SHP77 (cell line): ENCODE data around the gene TUBA8.
"Not testable (repeated sequence)": the region's sequence is repeated elsewhere in the genome, so short reads cannot be mapped to it uniquely, and the experiment has no call there.

Source experiments
- DNase-seq, 2 experiments: peaks; one replicate each; lab custom pipeline; 2025; lab: John Stamatoyannopoulos, UW

The TUBA8 gene

DNA sequence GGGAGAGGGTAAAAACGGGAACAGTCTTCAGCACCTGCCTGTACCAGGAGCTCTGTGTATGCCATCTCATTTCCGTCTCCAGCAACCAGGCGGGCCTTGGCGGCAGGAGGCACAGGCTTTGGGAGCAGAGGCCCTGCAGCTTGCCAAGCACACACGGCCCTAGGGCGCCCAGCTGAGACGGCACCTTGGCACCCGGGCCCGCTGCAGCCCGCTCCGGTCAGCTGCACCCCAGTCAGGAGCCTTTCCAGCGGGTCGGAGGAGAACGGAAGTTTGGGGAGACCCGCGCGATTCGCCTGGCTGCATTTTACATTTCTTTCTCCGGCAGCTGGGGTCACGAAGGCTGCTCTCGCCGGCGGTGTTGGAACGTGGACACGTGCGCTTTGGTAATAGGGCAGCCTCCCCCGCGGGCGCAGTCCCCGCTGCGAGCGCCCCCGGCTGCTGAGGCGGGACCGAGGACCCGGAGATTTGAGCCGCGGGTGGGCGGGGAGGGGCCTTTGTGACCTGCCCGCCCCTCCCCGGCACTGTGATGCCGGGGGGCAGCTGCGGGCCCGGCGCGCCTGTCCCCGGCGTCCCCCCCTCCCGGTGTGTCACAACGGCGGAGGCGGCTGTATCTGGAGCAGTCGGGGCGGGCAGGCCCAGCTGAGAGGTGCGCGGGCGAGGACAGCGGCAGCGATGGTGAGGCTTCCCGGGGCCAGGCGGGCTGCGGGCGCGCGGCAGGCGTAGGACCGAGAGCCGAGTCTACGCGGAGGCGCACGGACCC lies at the start of gene TUBA8:
Gene TUBA8 (plus strand): TSS at position 616 of the 760 bp plus-strand sequence. CDS start 57 bp downstream, at position 673.
- peak; percentile 18 to 47 for DNase-seq

DNA sequence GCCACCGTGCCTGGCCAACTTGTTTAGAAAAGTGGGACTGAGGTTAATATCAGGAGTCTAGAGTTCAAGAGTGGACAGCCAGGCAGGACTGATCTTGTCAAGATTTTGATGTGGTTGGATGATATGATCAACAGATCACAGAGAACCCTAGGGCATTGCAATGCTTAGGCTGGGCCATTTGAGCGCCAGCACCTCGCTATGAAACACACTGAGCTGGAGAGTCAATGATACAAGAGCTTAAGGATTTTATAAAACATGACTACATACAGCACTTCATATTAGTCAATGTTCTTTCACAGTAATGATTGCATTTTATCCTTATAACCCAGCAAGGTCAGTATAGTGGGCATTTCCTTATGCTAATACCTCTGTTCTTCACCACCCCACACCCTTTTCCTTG lies 48.2 kb upstream of the TUBA8 start:
- DNase-seq, result no peak

- DNase-seq, result no peak
Measured at GRCh38 chr22:18063306-18063705, 47.3 kb upstream of the TUBA8 start.

DNA sequence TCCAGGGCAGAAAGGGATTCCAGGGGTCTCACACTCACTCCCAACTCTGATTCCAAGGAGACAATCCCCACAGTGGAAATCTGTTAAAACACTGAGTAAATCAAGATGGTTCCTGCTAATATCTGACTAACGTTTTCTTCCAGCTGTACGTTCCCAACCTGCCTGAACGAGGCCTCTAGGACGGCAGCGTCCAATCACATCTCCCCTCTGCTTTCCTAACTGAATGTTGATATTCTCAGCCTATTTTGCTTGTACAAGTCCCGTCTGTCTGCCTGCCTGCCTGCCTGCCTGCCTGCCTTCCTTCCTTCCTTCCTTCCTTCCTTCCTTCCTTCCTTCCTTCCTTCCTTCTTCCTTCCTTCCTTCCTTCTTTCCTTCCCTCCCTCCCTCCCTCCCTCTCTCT lies 46.9 kb upstream of the TUBA8 start:
- DNase-seq, result not testable (repeated sequence)

DNA sequence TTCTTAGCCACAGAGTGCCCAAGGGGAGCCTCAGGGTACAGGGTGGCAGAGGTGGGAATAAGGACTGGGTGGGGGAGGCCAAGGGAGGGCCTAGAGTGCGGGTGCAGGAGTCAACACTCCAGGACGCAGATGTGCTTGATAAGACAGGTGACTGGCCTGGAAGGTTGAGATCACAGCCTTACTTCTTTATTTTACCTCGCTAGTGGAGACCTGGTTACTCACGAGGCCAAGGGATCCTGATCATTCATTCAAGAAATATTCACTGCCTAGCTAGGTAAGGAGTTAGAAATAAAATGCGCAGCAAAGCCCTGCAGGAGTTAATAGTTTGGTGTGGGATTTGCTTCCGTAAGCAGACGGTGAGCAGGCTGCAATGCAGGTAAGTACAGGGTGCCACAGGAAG lies 46.0 kb upstream of the TUBA8 start:
- DNase-seq, result no peak

GRCh38 chr22:18065256-18065655 lies 45.4 kb upstream of the TUBA8 start:
- DNase-seq, result no peak

DNA sequence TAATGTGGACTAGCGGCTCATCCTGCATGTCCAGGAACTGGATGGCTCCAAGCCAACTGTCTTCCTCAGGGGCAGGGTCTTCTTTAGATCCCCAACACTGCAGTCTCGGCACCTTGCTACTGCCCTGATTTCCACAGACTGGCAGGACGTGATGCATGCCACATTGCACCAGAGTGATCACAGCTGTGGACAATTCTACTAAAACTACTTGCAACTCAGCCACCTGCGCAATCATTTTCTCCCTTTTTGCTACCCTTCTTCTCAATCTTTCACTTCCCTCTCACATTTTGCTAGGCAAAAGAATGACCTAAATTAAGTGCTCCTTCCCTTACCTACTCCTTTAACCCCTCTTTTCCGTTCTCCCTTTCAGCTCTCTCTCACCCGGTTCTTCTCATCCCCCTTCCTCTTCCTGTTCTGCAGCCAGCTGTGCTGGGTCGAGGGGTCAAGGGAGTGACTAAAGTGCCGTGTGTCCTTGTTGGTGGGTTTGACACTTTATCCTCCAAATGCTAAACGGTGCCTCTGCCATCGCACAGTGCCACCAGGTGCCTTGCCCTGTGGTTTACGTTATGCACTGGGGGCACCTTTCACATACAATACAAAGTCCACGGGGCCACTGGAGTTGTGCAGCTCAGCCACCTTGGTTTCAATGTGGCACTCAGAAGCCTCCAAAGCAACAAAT lies 44.3 kb upstream of the TUBA8 start:
- DNase-seq, result no peak

GRCh38 chr22:18067121-18067520 lies 43.5 kb upstream of the TUBA8 start:
- DNase-seq, result no peak

GRCh38 chr22:18067548-18068341 lies 42.9 kb upstream of the TUBA8 start:
- DNase-seq, result no peak

DNA sequence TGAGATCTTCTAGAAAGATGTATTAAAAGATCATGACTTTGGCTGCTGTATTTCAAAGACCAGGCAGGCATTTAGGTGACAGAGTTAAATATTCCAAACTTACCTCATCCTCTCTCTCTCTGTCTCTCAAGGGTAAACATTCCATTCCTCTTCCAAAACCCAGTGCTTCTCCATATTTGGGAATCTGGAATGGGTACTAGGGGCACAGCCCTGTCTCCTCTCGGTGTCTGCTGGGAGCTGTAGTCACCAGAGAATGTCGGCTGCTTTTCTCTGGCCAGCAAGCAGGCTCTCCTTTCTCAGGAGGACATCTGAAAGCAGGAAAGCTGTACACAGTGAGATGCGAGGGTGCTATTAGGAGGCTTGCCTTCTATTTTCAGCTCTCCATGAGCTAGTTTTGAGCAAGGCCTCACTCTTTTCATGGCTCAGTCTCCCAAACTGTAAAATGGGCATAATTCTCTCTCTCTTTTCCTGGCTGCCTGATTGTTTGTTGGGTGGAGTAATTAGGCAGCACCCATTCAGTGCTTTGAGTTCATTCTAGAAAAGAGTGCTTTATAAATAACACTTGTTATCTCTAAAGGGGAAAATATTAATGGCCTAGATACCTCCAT lies 42.1 kb upstream of the TUBA8 start:
- DNase-seq, result no peak

DNA sequence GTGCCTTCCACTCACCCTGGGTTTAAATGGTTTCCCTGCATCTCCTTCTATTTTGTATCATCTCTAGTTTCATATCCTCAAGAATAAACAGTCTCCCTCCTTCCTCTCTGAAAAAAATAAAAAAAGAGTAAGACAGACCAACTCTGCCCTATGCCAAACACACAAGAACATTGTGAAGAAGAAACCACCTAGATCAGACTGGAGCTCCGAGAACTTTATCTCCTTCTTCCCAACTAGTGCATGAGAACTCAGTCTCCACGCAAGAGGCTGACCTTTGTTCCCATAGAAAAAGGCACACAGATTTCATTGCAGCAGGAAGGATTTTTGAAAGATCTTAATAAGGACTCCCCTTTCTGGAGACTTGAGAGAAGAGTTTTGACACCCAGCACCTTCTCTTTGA lies 41.6 kb upstream of the TUBA8 start:
- no peak for DNase-seq

- no peak for DNase-seq
Measured at GRCh38 chr22:18070041-18070440, 40.6 kb upstream of the TUBA8 start.

- DNase-seq, result no peak
Measured at GRCh38 chr22:18070556-18071306, 39.9 kb upstream of the TUBA8 start.

GRCh38 chr22:18071307-18071967 lies 39.2 kb upstream of the TUBA8 start:
- not testable (repeated sequence) for DNase-seq

DNA sequence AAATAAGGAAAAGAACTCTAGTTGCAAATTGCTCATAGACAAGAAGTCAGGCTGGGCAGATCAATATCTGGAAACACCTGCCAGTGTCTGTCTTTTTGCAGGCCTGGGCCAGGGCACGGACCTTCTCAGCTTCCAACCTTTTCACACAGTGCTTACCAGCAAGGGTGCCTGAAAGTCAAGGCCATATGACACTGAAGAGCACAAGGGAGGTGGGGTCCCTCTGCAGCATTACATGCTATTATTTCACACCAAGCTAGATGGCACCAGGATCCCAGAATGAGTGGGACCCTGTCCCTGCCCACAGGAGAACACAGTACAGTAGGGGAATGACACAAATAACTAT lies 38.7 kb upstream of the TUBA8 start:
- DNase-seq, result no peak

DNA sequence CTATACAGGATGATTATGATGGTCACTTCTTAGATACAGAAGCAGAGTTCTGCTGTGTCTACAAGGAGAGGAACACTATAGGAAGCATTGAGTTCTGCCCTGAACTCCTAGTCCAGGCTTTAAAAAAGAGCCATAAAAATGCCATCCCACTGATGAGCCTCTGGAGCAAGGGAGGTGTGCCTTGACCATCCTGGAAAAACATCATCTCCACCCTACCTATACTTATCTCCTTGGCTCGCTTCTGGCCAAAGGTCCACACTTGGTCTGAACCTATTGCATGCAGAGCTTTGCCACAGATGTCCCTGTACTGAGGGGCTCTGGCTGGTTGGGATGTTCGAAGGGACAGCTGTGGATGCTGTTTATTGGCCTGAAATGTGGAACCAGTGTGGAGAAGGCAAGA lies 37.1 kb upstream of the TUBA8 start:
- no peak for DNase-seq

GRCh38 chr22:18073927-18074326 lies 36.7 kb upstream of the TUBA8 start:
- DNase-seq, result not testable (repeated sequence)

DNA sequence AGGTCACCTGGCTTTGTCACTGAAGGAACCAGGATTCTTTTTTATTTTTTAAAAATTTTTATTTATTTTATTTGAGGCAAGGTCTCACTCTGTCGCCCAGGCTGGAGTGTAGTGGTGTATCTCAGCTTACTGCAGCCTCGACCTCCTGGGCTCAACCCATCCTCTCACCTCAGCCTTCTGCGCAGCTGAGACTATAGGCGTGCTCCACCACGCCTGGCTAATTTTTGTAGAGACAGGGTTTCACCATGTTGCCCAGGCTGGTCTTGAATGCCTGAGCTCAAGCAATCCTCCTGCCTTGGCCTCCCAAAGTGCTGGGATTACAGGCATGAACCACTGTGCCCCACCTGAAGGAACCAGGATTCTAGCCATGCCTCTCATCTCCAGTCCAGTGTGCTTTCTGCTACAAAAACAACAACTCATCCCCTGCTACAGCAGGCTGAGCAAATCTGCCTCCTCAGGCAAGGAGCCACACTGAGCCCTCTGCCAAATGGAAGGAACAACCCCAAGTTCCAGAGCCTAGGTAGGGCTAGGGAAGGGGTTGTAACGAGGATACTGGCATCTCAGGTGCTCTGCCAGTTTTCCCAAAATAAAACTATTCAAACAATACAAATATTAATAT lies 35.4 kb upstream of the TUBA8 start:
- DNase-seq, result no peak

- DNase-seq, result peak; percentile 71 to 83
Measured at GRCh38 chr22:18075720-18076497, 34.7 kb upstream of the TUBA8 start.

DNA sequence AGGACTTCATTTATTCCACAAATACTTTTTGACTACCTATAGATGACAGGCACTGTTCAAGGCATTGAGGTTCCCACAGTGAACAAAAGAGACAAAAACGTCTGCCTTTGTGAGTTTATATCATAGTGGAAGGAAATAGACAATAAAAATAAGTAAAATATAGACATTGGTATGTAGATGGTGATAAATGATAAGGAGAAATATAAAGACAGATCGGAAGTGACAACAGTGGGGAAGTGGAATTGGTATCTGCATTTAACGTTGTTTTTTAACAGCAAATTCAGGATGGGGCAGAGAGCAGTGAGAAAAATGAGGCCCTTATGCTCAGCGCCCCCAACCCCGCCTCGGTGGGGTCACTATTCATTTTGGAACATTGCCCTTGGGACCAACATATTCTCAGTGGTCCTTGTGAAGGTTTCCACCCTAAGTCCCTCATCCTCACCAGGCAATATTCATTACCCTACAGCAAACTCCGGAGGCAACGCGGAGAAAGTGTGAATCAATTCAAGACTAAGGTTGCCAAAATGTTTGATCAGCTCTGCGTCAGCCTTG lies 33.4 kb upstream of the TUBA8 start:
- no peak for DNase-seq
